HepG2 (cell line): ENCODE measurements around the gene TATDN2. TPM values are rescaled to one million over a fixed set of nuclear protein-coding genes. Genes with fewer than 3 reads are reported as not detected.

Source experiments
- BRCA1 ChIP-seq: sonication (generic); formaldehyde crosslinking; IDR thresholded peaks from 2 replicates; pipeline ENCODE4 v1.4.0; 2020; ENCODE audit warnings: missing genetic modification reagents
- CBFB ChIP-seq: sonication (generic); formaldehyde crosslinking; IDR thresholded peaks from 2 replicates; pipeline ENCODE4 v1.4.0; 2020; ENCODE audit warnings: missing genetic modification reagents
- GATAD2A ChIP-seq: IDR thresholded peaks from 2 replicates; pipeline ENCODE4 v1.6.1; 2016
- GPN1 ChIP-seq: sonication (generic); formaldehyde crosslinking; IDR thresholded peaks from 2 replicates; pipeline ENCODE4 v1.5.1; 2020; ENCODE audit warnings: missing genetic modification reagents, borderline replicate concordance
- HOXA5 ChIP-seq: sonication (generic); formaldehyde crosslinking; IDR thresholded peaks from 2 replicates; pipeline ENCODE4 v1.4.0; 2020; ENCODE audit warnings: missing genetic modification reagents
- KAT7 ChIP-seq: IDR thresholded peaks from 2 replicates; pipeline ENCODE4 v1.6.1; 2018; ENCODE audit warnings: borderline replicate concordance, missing compliant biosample characterization
- MED1 ChIP-seq: sonication (generic); formaldehyde crosslinking; IDR thresholded peaks from 2 replicates; pipeline ENCODE4 v1.4.0; 2020; ENCODE audit warnings: missing genetic modification reagents
- MEIS2 ChIP-seq: sonication (generic); formaldehyde crosslinking; IDR thresholded peaks from 2 replicates; pipeline ENCODE4 v1.9.0; 2021; ENCODE audit warnings: mild to moderate bottlenecking, missing genetic modification reagents
- NCOA5 ChIP-seq: sonication (generic); formaldehyde crosslinking; IDR thresholded peaks from 2 replicates; pipeline ENCODE4 v1.4.0; 2020; ENCODE audit warnings: missing genetic modification reagents
- PHB2 ChIP-seq: fragments of 450-650 bp; IDR thresholded peaks from 2 replicates; pipeline ENCODE4 v1.6.1; 2018; ENCODE audit not compliant: partially characterized antibody
- PHF20 ChIP-seq: sonication (generic); formaldehyde crosslinking; IDR thresholded peaks from 2 replicates; pipeline ENCODE4 v1.5.0; 2020; ENCODE audit warnings: mild to moderate bottlenecking, missing genetic modification reagents
- RFX3 ChIP-seq: IDR thresholded peaks from 2 replicates; pipeline ENCODE4 v1.6.1; 2016; ENCODE audit warnings: missing biosample characterization, missing genetic modification reagents
- SALL1 ChIP-seq: sonication (generic); formaldehyde crosslinking; IDR thresholded peaks from 2 replicates; pipeline ENCODE4 v1.8.0; 2022; ENCODE audit warnings: mild to moderate bottlenecking, missing genetic modification reagents
- SRF ChIP-seq: IDR thresholded peaks from 2 replicates; pipeline ENCODE4 v1.6.1; 2011; ENCODE audit warnings: mild to moderate bottlenecking, low read depth, low read length, moderate library complexity
- ZEB1 ChIP-seq: IDR thresholded peaks from 2 replicates; pipeline ENCODE4 v1.6.1; 2012; ENCODE audit warnings: mild to moderate bottlenecking, low read depth, inconsistent platforms; ENCODE audit not compliant: insufficient replicate concordance
- ZNF33A ChIP-seq: sonication (generic); formaldehyde crosslinking; IDR thresholded peaks from 2 replicates; pipeline ENCODE4 v1.5.1; 2020; ENCODE audit warnings: missing genetic modification reagents, mild to moderate bottlenecking, moderate library complexity, borderline replicate concordance
- ZNF543 ChIP-seq: sonication (generic); formaldehyde crosslinking; IDR thresholded peaks from 2 replicates; pipeline ENCODE4 v1.4.0; 2020; ENCODE audit warnings: mild to moderate bottlenecking, missing genetic modification reagents
- polyA plus RNA-seq, 8 experiments: library from polyadenylated mRNA; depleted of rRNA in 3 of 8; stranded (reverse) in 7 of 8; unstranded in 1 of 8; fragments of >200 nt; fragmentation: Illumina TruSeq in 4 of 8; extraction: Trizol in 4 of 8; gene quantifications; 2 replicates each; pipeline versions ENCODE4 v1.2.1 to v1.2.3, GENCODE V29; 2011 to 2016; ENCODE audit warnings: low read depth in 4 of 8, missing spikeins in 1 of 8, mixed read lengths in 1 of 8; ENCODE audit not compliant: insufficient read depth in 1 of 8
- total RNA-seq, 5 experiments: library from RNA; depleted of rRNA; stranded (reverse); fragments of >200 nt; fragmentation: Illumina TruSeq; extraction: Trizol; gene quantifications; 2 replicates each; pipeline ENCODE4 v1.2.3, GENCODE V29; 2016; ENCODE audit warnings: low read depth in 1 of 5
- TF ChIP-seq, protein P1 (sequence below): sonication (generic); formaldehyde crosslinking; IDR thresholded peaks from 2 replicates; pipeline ENCODE4 v1.4.0; 2020; ENCODE audit warnings: mild to moderate bottlenecking, missing genetic modification reagents
- TF ChIP-seq, protein P2 (sequence below): sonication (generic); formaldehyde crosslinking; IDR thresholded peaks from 2 replicates; pipeline ENCODE4 v1.4.0; 2020; ENCODE audit warnings: missing genetic modification reagents, mild to moderate bottlenecking, borderline replicate concordance
- TF ChIP-seq, protein P3 (sequence below): sonication (generic); formaldehyde crosslinking; IDR thresholded peaks from 2 replicates; pipeline ENCODE4 v1.4.0; 2020; ENCODE audit warnings: missing genetic modification reagents
- TF ChIP-seq, protein P4 (sequence below): sonication (generic); formaldehyde crosslinking; conservative IDR thresholded peaks from 2 replicates; pipeline ENCODE4 v1.8.1; 2023; ENCODE audit warnings: missing genetic modification reagents

The TATDN2 gene
- total and polyA plus RNA-seq, 2 of the 13 experiments (the other 11 are each of a cell fraction or from before 2014, with no cell fraction given): 12.1 to 21.9 TPM

DNA sequence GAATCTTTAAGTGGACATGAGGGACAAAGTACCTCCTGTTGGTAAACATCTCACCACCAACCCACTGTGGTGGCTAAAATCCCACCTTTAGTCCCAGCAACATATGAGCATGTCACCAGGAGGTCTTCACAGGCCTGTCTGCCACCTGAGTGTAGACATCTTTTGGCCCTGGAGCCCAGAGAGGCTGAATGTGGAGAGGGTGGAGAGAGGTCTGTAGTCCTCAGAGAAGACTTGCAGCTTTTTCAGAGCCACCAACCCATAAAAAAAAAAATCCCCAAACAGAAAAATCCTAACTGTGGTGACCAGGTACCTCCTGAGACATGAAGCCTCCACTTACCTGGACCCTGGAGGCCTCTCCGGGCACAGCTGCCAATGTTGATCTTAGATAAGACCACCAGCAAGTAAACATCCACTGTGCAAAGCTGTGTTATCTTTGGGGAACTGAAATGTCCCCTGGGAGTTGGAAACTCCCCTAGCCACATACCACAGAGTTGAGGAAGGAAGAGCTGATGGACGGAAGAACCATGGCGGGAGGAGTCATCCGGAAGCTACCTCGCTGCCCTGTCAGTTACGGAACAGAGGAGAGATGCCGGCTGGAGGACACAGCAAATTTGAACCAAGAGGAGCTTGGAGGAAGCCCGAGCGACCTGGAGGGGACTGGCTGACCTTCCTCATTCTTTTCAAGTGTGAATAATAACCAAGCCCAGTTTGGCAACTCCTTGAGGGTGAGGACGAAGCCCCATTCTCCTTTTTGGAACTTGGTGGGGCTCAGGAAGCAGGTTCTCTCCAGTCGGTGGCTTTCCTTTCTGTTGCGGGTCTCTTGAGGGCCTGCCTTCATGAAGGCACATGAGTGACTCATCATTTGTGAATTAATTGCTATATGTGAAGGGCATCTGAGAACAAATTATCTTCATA, 44.5 kb downstream of the TATDN2 start, which contains the start of gene GHRL (continued):
- no peak for TF ChIP-seq GPN1 (CRISPR knock-in tag)
- TF ChIP-seq, protein P1, sequence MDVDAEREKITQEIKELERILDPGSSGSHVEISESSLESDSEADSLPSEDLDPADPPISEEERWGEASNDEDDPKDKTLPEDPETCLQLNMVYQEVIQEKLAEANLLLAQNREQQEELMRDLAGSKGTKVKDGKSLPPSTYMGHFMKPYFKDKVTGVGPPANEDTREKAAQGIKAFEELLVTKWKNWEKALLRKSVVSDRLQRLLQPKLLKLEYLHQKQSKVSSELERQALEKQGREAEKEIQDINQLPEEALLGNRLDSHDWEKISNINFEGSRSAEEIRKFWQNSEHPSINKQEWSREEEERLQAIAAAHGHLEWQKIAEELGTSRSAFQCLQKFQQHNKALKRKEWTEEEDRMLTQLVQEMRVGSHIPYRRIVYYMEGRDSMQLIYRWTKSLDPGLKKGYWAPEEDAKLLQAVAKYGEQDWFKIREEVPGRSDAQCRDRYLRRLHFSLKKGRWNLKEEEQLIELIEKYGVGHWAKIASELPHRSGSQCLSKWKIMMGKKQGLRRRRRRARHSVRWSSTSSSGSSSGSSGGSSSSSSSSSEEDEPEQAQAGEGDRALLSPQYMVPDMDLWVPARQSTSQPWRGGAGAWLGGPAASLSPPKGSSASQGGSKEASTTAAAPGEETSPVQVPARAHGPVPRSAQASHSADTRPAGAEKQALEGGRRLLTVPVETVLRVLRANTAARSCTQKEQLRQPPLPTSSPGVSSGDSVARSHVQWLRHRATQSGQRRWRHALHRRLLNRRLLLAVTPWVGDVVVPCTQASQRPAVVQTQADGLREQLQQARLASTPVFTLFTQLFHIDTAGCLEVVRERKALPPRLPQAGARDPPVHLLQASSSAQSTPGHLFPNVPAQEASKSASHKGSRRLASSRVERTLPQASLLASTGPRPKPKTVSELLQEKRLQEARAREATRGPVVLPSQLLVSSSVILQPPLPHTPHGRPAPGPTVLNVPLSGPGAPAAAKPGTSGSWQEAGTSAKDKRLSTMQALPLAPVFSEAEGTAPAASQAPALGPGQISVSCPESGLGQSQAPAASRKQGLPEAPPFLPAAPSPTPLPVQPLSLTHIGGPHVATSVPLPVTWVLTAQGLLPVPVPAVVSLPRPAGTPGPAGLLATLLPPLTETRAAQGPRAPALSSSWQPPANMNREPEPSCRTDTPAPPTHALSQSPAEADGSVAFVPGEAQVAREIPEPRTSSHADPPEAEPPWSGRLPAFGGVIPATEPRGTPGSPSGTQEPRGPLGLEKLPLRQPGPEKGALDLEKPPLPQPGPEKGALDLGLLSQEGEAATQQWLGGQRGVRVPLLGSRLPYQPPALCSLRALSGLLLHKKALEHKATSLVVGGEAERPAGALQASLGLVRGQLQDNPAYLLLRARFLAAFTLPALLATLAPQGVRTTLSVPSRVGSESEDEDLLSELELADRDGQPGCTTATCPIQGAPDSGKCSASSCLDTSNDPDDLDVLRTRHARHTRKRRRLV (CRISPR knock-in tag): no peak
- TF ChIP-seq, protein P2, sequence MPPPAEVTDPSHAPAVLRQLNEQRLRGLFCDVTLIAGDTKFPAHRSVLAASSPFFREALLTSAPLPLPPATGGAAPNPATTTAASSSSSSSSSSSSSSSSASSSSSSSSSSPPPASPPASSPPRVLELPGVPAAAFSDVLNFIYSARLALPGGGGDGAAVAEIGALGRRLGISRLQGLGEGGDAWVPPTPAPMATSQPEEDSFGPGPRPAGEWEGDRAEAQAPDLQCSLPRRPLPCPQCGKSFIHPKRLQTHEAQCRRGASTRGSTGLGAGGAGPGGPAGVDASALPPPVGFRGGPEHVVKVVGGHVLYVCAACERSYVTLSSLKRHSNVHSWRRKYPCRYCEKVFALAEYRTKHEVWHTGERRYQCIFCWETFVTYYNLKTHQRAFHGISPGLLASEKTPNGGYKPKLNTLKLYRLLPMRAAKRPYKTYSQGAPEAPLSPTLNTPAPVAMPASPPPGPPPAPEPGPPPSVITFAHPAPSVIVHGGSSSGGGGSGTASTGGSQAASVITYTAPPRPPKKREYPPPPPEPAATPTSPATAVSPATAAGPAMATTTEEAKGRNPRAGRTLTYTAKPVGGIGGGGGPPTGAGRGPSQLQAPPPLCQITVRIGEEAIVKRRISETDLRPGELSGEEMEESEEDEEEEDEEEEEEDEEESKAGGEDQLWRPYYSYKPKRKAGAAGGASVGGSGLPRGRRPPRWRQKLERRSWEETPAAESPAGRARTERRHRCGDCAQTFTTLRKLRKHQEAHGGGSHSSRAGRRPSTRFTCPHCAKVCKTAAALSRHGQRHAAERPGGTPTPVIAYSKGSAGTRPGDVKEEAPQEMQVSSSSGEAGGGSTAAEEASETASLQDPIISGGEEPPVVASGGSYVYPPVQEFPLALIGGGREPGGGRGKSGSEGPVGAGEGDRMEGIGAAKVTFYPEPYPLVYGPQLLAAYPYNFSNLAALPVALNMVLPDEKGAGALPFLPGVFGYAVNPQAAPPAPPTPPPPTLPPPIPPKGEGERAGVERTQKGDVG (CRISPR knock-in tag): 0 out of 2 replicates have a peak, but pooled peaks have one; percentile 26
- TF ChIP-seq ZNF543 (CRISPR knock-in tag): no peak
- no peak for TF ChIP-seq NCOA5 (CRISPR knock-in tag)
- TF ChIP-seq RFX3: no peak
- peak; percentile 83 for TF ChIP-seq ZEB1
- TF ChIP-seq MEIS2: 0 out of 2 replicates have a peak, but pooled peaks have one; percentile 64
- no peak for TF ChIP-seq CBFB
- no peak for TF ChIP-seq HOXA5 (CRISPR knock-in tag)
- TF ChIP-seq MED1: peak; percentile 74
- peak; percentile 79 for TF ChIP-seq GATAD2A (CRISPR knock-in tag)
- no peak for TF ChIP-seq BRCA1
- no peak for TF ChIP-seq SRF
- TF ChIP-seq, protein P3, sequence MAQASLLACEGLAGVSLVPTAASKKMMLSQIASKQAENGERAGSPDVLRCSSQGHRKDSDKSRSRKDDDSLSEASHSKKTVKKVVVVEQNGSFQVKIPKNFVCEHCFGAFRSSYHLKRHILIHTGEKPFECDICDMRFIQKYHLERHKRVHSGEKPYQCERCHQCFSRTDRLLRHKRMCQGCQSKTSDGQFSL (CRISPR knock-in tag): no peak
- TF ChIP-seq PHF20 (CRISPR knock-in tag): peak; percentile 56
- TF ChIP-seq, protein P4, sequence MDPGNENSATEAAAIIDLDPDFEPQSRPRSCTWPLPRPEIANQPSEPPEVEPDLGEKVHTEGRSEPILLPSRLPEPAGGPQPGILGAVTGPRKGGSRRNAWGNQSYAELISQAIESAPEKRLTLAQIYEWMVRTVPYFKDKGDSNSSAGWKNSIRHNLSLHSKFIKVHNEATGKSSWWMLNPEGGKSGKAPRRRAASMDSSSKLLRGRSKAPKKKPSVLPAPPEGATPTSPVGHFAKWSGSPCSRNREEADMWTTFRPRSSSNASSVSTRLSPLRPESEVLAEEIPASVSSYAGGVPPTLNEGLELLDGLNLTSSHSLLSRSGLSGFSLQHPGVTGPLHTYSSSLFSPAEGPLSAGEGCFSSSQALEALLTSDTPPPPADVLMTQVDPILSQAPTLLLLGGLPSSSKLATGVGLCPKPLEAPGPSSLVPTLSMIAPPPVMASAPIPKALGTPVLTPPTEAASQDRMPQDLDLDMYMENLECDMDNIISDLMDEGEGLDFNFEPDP: 0 out of 2 replicates have a peak, but pooled peaks have one; percentile 72
- TF ChIP-seq PHB2: no peak
- no peak for TF ChIP-seq ZNF33A (CRISPR knock-in tag)
- no peak for TF ChIP-seq KAT7
- TF ChIP-seq SALL1 (CRISPR knock-in tag): peak; percentile 66
